Fibroblast of gingiva (primary cell): ENCODE results near the gene PLXNC1.

Source experiments
- DNase-seq: peaks from one replicate; pipeline ENCODE4 v3.0.0-alpha.2; 2011; ENCODE audit warnings: low read depth

The PLXNC1 gene

GRCh38 chr12:94162108-94162507, 13.7 kb downstream of the PLXNC1 start:
- no peak for DNase-seq

GRCh38 chr12:94163850-94164249, 15.5 kb downstream of the PLXNC1 start:
- no peak for DNase-seq

- no peak for DNase-seq
Measured at GRCh38 chr12:94165138-94165537, 16.8 kb downstream of the PLXNC1 start.

- no peak for DNase-seq
Measured at GRCh38 chr12:94165670-94166364, 17.4 kb downstream of the PLXNC1 start.

GRCh38 chr12:94167071-94167755, 18.8 kb downstream of the PLXNC1 start:
- DNase-seq: no peak

GRCh38 chr12:94167756-94168416, 19.5 kb downstream of the PLXNC1 start:
- no peak for DNase-seq

- no peak for DNase-seq
Measured at GRCh38 chr12:94169495-94169894, 21.1 kb downstream of the PLXNC1 start.

- DNase-seq: no peak
Measured at GRCh38 chr12:94169966-94170689, 21.8 kb downstream of the PLXNC1 start.

GRCh38 chr12:94170690-94171594, 22.6 kb downstream of the PLXNC1 start:
- no peak for DNase-seq

GRCh38 chr12:94171595-94171930, 23.2 kb downstream of the PLXNC1 start:
- no peak for DNase-seq

GRCh38 chr12:94172031-94172430, 23.7 kb downstream of the PLXNC1 start:
- no peak for DNase-seq

- DNase-seq: peak; percentile 98
Measured at GRCh38 chr12:94172973-94173372, 24.6 kb downstream of the PLXNC1 start.

- DNase-seq: no peak
Measured at GRCh38 chr12:94173660-94174265, 25.4 kb downstream of the PLXNC1 start.

- DNase-seq: no peak
Measured at GRCh38 chr12:94174576-94174975, 26.2 kb downstream of the PLXNC1 start.

GRCh38 chr12:94175763-94176668, 27.6 kb downstream of the PLXNC1 start:
- DNase-seq: peak; percentile 8

- DNase-seq: no peak
Measured at GRCh38 chr12:94178054-94178453, 29.7 kb downstream of the PLXNC1 start.

- no peak for DNase-seq
Measured at GRCh38 chr12:94178882-94179281, 30.5 kb downstream of the PLXNC1 start.

GRCh38 chr12:94179723-94180122, 31.3 kb downstream of the PLXNC1 start:
- no peak for DNase-seq

GRCh38 chr12:94180558-94181296, 32.4 kb downstream of the PLXNC1 start:
- no peak for DNase-seq
